H1 (cell line): ENCODE results near the gene PLCL1. TPM values are rescaled to one million over a fixed set of nuclear protein-coding genes. Genes with fewer than 3 reads are reported as not detected.

Experiments used
- CBX5 ChIP-seq: fragments of 300-800, 300-1000 bp; sonication (generic); IDR thresholded peaks from 2 replicates; pipeline ENCODE4 v1.7.1; 2016; ENCODE audit warnings: antibody characterized with exemption, low read length, low read depth
- CEBPB ChIP-seq: IDR thresholded peaks from 2 replicates; pipeline ENCODE4 v1.6.1; 2012; ENCODE audit warnings: low read depth, low read length
- JUN ChIP-seq: IDR thresholded peaks from 2 replicates; pipeline ENCODE4 v1.6.1; 2011; ENCODE audit warnings: low read depth, mild to moderate bottlenecking, improper control_type of control experiment, low read length
- MAFK ChIP-seq: IDR thresholded peaks from 2 replicates; pipeline ENCODE4 v1.6.1; 2012; ENCODE audit warnings: low read depth, mild to moderate bottlenecking, improper control_type of control experiment, low read length
- PHF8 ChIP-seq: fragments of 200-600 bp; sonication (generic); conservative IDR thresholded peaks from 2 replicates; pipeline ENCODE4 v1.7.1; 2012; ENCODE audit warnings: low read depth, mild to moderate bottlenecking, inconsistent platforms, low read length, moderate library complexity
- POU5F1 ChIP-seq: IDR thresholded peaks from 2 replicates; pipeline ENCODE4 v1.6.1; 2011; ENCODE audit warnings: low read depth, mild to moderate bottlenecking, low read length, moderate library complexity
- SIN3A ChIP-seq, 2 experiments: IDR thresholded peaks in 1 of 2; conservative IDR thresholded peaks in 1 of 2; 2 replicates each; pipeline ENCODE4 v1.6.1; 2011 to 2012; ENCODE audit warnings: low read length in 2 of 2, improper control_type of control experiment in 1 of 2, low read depth in 1 of 2, mild to moderate bottlenecking in 1 of 2
- polyA plus RNA-seq, 7 experiments: library from polyadenylated mRNA; depleted of rRNA in 3 of 7; stranded (reverse) in 5 of 7; unstranded in 2 of 7; fragments of >200 nt in 5 of 7; fragments of 200-250 nt in 2 of 7; gene quantifications; 1 replicate in 5 of 7; 2 replicates in 1 of 7; 4 replicates in 1 of 7; pipeline versions ENCODE4 v1.2.1 to v1.2.3, GENCODE V29; 2011 to 2013; ENCODE audit warnings: missing spikeins in 2 of 7, mixed read lengths in 2 of 7
- total RNA-seq: library from RNA; stranded (reverse); fragmentation: NEBNext Ultra II Directional; extraction: Animal tissue kit (Norgen Biotek cat#: 25700); gene quantifications from 2 replicates; pipeline ENCODE4 v1.2.1, GENCODE V29; 2021

The PLCL1 gene
- total and polyA plus RNA-seq, 2 of the 8 experiments (the other 6 are each of a cell fraction or from before 2014, with no cell fraction given), result not detected

GRCh38 chr2:197858607-197859140 is 54.3 kb downstream of the PLCL1 start (continued):
- TF ChIP-seq MAFK, result no peak
- no peak for TF ChIP-seq PHF8
- no peak for TF ChIP-seq CEBPB
- no peak for TF ChIP-seq POU5F1
- no peak for TF ChIP-seq CBX5
- no peak for TF ChIP-seq JUN
- no peak for TF ChIP-seq SIN3A (conservative IDR thresholded peaks at IDR 0.05 in 1 of 2, IDR thresholded peaks at IDR 0.05 in 1 of 2; ENCODE audit: low read depth in 1 of 2, low read length in 2 of 2)
